NCI-H446 treated with DMSO at 0.1 percent for 48 hours (cell line): ENCODE data around the gene PTPRK.
"Not testable (repeated sequence)": the region's sequence is repeated elsewhere in the genome, so short reads cannot be mapped to it uniquely, and the experiment has no call there.

ENCODE experiments used
- DNase-seq: peaks from one replicate; lab custom pipeline; 2025; lab: John Stamatoyannopoulos, UW

PTPRK gene

GRCh38 chr6:127952176-127952575 lies 568.2 kb downstream of the PTPRK start:
- DNase-seq, result no peak

- no peak for DNase-seq
Measured at GRCh38 chr6:127951172-127951917, 569.1 kb downstream of the PTPRK start.

GRCh38 chr6:127950566-127951145 lies 569.7 kb downstream of the PTPRK start:
- DNase-seq, result no peak

GRCh38 chr6:127949251-127949650 lies 571.1 kb downstream of the PTPRK start:
- DNase-seq, result no peak

- no peak for DNase-seq
Measured at GRCh38 chr6:127946388-127946787, 574.0 kb downstream of the PTPRK start.

- DNase-seq, result no peak
Measured at GRCh38 chr6:127945434-127946097, 574.8 kb downstream of the PTPRK start.

GRCh38 chr6:127941228-127941627 lies 579.2 kb downstream of the PTPRK start:
- DNase-seq, result no peak

- no peak for DNase-seq
Measured at GRCh38 chr6:127939442-127940066, 580.8 kb downstream of the PTPRK start.

GRCh38 chr6:127938701-127939100 lies 581.7 kb downstream of the PTPRK start:
- no peak for DNase-seq

GRCh38 chr6:127937747-127938146 lies 582.7 kb downstream of the PTPRK start:
- no peak for DNase-seq

- DNase-seq, result no peak
Measured at GRCh38 chr6:127937102-127937501, 583.3 kb downstream of the PTPRK start.

GRCh38 chr6:127934956-127935355 lies 585.4 kb downstream of the PTPRK start:
- no peak for DNase-seq

- no peak for DNase-seq
Measured at GRCh38 chr6:127933852-127934840, 586.3 kb downstream of the PTPRK start.

- no peak for DNase-seq
Measured at GRCh38 chr6:127933137-127933536, 587.3 kb downstream of the PTPRK start.

- no peak for DNase-seq
Measured at GRCh38 chr6:127932708-127933107, 587.7 kb downstream of the PTPRK start.

- DNase-seq, result not testable (repeated sequence)
Measured at GRCh38 chr6:127926441-127926840, 594.0 kb downstream of the PTPRK start.

- DNase-seq, result no peak
Measured at GRCh38 chr6:127924440-127924839, 596.0 kb downstream of the PTPRK start.

- DNase-seq, result no peak
Measured at GRCh38 chr6:127924031-127924430, 596.4 kb downstream of the PTPRK start.

GRCh38 chr6:127923135-127923534 lies 597.3 kb downstream of the PTPRK start:
- no peak for DNase-seq

GRCh38 chr6:127921982-127922381 lies 598.4 kb downstream of the PTPRK start:
- DNase-seq, result no peak

GRCh38 chr6:127920804-127921203 lies 599.6 kb downstream of the PTPRK start:
- no peak for DNase-seq
